HL-60 (cell line): ENCODE results near the gene NFYC.

Experiments
- CTCF ChIP-seq: IDR thresholded peaks from one replicate; pipeline ENCODE4 v1.5.1; 2011; ENCODE audit warnings: low read length, control low read depth, inconsistent platforms; ENCODE audit not compliant: insufficient read depth
- POLR2AphosphoS5 ChIP-seq: IDR thresholded peaks from 2 replicates; pipeline ENCODE4 v1.6.1; 2012; ENCODE audit warnings: low read depth
- REST ChIP-seq: IDR thresholded peaks from 2 replicates; pipeline ENCODE4 v1.6.1; 2012; ENCODE audit warnings: low read depth; ENCODE audit not compliant: insufficient replicate concordance

GRCh38 chr1:40687661-40688060 is 3.8 kb upstream of the NFYC start:
- TF ChIP-seq REST = no peak
- no peak for TF ChIP-seq CTCF
- no peak for TF ChIP-seq POLR2AphosphoS5
